NOMO-1 treated with DMSO at 0.1 percent for 48 hours (cell line): ENCODE data around the gene CEL.

Source experiments
- DNase-seq: peaks from one replicate; lab custom pipeline; 2025; ENCODE audit not compliant: unreplicated experiment; lab: John Stamatoyannopoulos, UW

The CEL gene

DNA sequence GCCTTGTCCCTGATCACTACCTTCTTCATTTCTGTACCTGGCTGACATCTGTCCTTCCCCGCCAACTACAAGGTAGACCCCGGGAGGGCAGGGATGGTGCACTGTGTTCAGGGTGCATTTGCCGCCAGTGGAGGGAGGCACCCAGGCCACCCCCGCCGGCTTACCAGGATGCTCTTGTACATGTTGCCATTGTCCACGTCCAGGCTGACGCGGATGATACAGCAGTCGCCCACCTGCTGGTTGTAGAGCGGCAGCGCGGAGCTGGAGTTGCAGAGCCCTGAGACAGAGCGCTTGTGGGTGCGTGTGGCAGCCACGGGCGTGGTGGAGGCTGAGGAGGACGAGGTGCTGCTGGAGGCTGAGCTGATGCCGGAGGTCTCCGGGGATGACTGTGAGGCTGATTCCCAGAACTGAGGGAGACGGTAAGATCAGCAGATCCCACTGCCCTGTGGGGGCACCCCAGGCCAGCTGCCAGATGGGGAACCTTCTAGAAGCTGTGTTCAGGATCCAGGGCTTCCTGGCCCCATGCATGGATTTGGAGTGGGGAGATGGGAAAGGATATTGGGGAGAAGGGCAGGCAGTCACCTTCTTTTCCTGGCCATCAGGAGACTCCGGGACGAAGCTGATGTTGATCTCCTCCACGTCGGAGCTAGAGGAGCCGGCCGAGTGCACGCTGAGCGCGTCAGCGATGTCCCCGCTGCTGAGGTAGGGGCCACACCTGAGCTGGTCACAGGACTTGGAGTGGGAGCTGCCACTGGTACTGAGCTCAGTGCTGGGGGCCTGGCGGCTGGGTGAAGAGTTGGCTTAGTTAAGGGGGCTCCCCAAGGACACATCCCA is 39.8 kb downstream of the CEL start:
- no peak for DNase-seq

DNA sequence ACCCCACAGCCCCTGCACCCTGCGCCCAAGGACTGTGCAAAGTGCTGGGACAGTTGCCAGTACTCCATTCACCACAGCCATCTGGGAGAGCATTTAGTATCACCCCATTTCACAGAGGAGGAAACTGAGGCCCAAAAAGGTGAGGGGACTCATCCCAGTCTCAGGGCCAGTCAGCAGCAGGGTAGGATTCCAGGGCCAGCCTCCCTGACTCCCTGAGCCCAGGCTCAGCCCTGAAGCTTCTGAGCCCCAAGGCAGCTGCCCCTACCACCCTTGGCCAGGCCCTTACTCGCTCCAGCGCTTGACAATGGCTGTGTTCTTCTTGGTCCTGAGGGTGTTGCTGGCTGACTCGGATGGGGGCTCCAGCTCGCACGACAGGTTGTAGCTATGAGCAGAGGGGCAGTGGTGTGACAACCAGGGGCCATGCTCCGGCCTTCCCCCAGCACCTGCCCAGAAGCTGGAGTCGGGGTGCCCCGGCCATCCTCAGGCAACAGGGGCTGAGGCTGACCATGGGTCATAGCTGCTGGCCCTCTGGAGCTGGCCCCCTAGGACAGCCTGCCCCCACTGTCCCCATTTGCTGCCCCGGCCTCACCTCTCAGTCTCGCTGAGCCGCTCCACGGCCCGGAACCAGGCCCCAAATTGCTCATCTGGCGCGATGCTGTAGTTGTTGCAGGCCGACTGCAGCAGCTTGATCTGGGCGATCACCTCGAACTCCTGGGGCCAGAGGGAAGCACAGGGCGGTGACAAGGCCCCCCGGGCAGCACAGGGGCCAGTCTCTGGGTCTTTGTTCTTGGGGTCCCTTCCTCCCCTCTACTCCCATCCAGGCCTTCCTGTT is 40.6 kb downstream of the CEL start:
- DNase-seq, result no peak

DNA sequence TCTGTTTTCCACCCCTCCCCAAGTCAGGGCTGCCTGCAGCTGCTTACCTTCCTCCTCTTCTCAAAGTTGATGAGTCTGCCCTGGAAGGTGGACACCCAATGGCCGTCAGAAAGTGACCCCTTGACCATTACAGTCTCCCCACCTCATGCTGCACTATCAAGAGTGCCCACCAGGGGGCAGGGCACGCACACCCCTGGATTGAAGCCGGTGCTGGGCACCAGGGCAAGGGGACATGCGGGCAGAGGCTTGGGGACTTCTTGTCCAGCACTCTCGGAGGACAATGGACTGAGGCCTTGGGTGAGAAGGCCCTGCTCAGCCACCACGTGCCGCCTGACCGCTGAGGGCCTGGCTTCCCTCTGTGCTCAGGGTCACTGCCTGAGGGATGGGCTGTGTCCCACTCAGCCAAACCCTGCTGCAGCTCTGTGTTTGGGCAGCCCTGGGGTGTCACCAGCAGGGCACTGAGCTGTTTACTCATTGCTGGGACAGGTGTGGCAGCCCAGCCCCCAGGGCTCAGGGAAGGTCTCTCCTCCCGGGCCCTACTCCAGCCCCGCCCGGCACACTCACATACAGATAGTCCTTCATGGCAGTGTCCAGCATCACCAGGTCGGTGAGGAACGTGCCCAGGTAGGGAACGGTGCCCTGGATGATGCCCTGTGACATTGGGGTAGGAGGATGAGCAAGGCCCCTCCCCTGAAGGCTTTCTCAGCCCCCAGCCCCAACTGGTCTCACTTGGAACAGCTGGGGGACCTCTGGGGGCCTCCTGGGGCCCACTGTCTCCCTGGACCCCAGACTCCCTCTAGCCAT is 41.6 kb downstream of the CEL start:
- no peak for DNase-seq

GRCh38 chr9:133103987-133104505 is 42.3 kb downstream of the CEL start:
- DNase-seq, result no peak

DNA sequence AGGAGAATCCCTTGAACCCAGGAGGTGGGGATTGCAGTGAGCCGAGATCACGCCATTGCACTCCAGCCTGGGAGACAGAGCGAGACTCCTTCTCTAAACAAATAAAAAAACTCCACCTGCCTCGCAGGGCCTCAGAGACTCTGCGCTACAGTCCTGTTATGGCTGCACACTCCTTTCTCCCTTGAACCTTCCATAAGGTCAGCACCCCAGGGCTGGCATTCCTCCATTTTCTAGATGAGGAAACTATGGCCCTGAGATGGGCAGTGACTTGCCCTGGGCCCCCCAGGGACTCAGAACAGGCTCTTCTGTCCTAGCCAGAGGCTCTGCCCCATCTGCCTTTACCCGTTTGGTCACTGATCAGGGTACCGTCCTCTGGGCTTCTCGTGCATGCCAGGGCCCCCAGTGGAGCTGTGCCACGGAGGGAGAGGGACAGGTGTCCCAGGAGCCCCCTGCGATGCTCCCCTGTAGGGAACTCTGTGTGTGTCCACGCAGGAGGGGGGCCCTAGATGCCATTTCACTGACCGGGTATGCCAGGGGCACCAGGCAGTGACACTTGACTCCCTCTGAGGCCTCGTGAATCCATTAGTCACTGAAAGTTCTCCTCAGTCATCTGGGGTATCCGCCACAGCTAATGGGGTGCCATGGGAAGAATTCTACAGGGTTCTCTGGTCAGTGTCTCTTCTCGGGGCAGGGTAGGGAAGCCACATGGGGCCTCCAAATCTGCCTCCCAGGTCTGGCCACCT is 43.1 kb downstream of the CEL start:
- no peak for DNase-seq

GRCh38 chr9:133105461-133105770 is 43.6 kb downstream of the CEL start:
- no peak for DNase-seq

- no peak for DNase-seq
Observed at GRCh38 chr9:133106511-133107244, 44.9 kb downstream of the CEL start.

- DNase-seq, result no peak
Observed at GRCh38 chr9:133107245-133107722, 45.5 kb downstream of the CEL start.

DNA sequence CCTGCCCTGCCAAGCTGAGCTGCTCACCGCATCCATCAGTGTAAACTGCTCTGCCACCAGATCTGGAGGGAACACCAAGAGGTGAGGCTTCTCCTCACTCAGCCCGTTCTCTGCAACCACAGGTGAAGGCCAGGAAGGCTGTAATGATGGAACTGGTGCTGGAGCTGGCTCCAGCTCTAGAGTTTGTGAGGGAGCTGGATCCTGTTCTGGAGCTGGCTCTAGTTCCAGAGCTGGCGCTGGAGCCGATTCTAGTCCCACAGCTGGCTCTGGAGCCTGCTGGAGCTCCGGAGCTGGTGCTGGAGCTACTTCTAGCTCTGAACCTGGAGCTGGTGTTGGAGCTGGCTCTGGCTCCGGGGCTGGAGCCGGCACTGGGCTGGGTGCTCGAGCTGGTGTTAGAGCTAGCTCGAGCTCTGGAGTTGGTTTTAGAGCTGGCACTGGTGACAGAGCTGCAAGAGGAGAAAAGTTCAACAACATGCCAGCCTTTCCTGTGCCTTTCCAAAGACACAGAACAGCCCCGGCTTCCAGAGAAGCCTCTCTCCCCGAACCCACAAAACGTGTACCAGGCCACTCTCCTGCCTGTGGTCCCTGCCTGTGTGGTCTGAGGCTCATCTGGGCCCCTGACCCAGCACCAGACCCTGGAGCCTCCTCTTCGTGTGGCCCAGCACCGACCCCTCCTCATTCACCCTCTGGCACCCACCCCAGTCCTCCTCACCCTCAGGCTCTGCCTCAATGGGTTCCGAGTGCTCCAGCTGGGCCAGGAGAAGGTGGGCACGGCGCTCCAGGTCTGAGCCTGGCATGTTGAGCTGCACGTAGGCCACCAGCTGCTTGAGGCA is 46.4 kb downstream of the CEL start:
- DNase-seq, result no peak

GRCh38 chr9:133108794-133109641 is 47.2 kb downstream of the CEL start:
- DNase-seq, result no peak

DNA sequence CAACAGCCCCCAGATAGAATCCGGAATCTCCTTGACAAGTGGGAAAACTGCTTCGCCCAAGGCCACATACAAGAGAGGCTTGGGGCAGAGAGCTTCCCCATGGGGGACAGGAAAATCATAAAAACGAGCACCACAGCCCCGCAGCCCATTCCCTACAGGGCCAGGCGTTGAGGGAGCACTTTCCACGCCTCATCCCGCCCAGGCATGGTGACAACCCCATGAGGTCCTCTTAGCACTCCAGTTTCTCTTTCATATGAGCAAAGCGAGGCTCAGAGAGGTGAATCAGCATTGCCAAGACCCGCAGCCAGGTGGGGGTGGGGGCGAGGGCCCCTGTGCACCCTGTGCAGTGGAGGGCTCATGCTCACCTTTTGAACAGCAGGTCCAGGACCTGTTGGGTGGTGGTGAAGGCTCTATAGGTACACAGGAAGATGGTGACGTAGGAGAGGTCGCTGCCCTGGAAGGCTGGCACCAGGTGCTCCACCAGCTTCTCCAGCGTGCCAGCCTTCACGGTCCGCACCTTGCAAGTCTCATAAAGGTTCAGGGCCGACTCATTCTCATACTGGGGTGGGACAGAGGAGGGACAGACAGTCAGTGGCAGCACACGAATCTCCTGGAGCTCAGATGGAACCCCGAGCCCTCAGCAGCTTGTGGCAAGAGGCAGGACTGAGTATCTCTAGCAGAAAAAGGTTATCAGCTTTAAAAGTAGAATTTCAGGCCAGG is 48.3 kb downstream of the CEL start:
- no peak for DNase-seq

DNA sequence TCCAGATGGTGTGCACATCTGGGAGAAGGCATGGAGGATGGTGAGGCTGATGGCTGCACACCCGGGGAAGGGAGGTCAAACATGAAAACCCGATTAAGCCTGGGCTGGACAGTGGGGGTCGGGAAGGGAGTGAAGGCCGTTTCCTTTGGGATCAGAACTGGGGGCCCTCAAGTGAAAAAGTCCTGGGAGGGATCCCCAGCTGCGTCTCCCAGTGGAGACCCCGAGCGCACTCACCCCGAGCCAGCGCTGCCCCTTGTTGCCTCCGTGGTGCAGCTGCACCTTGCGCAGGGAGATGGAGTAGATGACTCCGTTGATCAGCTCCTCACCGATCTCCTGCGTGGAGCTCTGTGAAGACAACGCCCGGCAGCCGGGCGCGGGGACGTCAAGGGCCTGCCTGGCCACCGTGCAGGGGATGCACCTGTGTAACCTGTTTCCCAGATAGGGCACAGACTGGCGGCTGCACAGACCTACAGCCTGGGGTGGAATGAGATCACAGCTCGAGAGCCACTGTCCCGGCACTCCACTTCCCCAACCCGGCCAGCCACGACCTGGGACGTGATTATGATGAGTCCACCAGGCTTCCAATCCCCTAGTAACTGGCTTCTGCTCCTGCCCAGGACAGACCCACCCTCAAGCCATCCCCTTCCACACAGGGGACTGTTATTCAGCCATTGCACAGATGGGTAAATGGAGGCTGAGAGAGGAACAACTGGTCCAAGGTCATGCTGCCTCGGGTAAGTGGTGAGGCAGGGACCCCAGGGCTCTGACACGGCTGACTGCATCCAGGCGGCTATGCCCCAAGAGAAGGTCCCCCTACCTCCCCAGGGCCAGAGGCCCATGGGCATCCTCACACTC is 50.3 kb downstream of the CEL start:
- DNase-seq, result no peak

DNA sequence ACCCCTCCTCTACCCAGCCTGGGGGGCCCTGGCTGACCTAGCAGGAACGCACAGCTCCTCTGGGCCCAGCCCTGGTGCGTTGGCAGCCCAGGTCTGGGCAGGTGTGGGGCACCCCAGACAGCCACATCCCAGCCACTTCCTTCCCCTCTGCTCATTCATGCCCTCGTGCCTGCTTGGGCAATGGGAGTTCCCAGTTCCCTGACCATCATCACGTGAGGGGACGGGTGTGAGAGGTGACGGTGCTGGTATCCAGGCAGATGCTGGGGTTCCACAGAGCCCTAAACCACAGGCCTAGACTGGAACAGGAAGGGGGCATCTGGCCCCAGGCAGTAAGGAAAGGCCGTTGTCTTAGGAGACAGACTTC is 50.9 kb downstream of the CEL start:
- DNase-seq, result peak; percentile 83

DNA sequence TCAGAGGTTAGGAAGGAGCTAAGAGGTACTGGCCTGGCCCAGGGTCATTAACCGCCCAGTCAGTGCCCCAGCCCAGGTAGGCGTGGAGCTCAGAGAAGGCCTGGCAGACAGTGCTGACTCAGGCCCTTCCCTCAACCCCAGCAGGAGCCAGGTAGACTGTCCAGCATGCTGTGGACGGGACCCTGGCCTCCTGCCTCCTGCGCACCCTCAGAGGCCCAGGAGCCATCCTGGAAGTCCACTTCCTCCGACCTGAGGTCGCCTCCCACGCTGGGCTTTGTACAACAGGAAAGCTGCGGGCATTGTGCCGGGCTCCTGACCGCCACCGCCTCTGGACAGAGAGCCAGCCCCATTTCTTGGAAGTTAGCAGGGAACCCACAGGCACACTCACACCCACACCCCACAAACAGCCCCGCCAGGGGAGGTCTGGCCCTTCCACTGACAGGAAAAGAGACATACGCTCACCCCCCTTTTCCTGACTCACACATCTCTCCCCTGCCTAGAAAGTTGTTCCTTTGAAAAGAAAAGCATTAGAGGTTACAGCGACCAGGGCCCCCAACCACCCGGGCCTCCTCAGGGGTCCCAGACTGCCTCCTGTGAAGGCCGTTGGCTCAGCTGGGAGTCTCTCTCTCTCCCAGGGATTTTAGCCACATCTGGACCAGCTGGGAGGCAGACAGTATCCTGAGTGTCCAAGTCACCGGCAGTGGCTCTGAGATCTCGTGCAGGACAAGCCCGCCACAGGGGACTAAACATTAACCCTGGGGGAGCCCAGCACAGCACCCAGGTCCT is 51.6 kb downstream of the CEL start:
- no peak for DNase-seq

DNA sequence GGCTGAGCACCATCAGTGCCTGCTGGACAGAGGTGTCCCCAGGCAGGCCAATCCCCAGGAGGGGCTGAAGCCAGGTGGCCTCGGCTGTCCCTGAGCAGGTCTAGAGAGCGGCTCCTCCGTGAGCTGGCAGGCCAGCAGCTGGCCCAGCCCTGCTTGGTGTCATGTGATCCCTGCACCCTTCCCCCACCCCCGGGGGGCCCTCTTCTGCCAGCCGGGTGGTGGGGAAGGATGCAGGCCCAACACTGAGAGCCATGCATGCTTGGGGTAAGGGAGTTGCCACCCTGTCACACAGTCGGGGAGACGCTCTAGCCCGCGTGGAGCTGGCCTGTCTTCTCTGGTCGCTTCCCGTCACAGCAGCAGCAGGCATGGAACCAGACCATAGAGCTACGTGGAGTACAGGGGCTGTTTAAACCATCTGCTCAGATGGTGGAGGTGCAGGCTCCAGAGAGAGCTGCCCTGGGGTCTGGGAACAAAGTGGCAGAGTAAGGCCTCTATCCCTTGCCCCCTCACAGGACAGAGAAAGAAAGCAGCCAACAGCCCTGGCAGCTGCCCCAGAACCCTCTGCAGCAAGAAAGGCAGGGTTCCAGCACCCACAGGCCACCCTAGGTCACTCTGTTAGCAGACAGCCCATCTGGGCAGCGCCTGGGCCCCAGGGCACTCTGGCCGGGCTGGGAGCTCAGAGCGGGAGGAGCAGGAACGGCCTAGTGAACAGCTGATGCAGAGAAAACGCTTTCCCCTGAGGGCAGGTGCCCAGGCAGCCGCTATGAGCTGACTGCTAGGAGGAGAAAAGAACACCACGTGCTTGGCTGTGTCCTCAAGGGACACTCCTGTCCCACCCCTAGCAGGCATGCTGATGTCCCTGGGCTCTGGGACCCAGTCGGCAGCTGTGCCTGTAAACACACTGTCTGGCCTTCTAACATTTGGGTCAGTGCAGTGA is 52.4 kb downstream of the CEL start:
- DNase-seq, result peak; percentile 7
